Measurements from ENCODE around the gene PEF1.
A peak's percentile ranks its signal among the peaks of the same experiment; 100 is the strongest.
"Not testable (repeated sequence)": the region's sequence is repeated elsewhere in the genome, so short reads cannot be mapped to it uniquely, and the experiment has no call there.

Gene PEF1

DNA sequence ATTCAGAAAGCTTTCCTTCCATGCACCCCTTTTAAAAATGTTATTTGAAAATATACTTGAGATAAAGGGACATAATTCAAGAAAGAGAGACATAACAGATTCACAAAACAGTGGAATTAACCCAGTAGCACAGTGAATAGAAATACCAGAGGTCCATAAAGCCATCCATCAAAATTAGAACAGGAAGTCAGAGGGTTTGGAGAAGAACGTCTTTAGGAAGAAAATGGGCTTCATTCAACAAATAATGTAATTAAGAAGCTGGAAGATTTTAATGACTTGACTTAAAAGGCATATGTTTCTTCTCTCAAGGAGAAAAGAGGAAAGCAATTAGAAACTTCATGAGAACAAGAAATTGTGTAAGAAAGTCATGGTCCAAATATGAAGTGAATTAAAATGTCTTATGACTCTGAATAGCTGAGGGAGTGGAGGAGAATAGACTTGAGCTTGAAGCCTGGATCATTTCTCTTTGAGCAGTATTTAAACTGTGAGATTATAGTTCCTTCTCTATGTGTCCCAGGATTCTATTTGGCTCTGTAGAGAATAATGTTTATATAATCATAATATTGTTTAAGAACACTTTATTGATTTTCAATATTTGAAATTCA, 35.1 kb downstream of the PEF1 start:
- DNase-seq (ENCODE audit: low read depth): no peak

DNA sequence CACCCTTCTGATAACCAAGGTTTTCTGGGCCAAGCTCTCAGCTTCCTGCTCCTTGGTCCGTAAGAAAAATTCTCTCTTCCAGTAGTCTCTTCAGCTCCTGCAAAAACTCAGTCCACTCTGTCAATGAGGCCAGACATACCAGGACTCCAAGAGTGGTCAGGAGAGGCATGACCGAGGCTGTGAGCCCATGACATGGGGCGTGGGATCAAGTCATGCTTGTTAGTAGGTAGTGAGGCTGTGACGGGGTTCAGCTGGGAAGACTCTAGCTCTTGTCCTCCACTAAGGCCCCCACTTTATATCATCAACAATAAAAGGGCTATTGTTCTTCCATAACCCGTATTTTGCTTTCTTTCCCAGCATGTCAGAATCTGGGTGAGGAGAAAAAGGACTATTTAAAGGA, 37.3 kb downstream of the PEF1 start:
- DNase-seq (ENCODE audit: low read depth): no peak

DNA sequence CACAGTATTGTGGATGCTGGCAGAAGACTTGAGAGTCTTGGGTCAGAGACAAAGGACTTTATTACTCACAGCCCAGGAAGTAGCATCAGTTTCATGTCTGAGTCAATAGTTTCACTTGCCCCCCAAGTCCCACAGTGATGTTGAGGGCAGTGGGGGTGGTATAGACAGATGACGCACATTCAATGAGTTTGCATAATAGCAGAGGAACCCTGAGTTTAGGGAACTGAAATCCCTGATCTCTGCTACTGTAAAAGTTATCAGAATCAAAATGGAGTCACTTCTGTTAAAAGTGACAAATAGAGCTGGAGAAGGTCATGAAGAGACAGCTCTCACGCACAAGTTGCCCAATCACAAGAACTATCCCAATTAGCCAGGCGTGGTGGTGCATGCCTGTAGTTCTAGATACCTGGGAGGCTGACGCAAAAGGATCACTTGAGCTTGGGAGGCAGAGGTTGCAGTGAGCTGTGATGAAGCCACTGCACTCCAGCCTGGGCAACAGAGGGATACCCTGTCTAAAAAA, 38.7 kb downstream of the PEF1 start:
- peak; percentile 88 for DNase-seq (ENCODE audit: low read depth)

DNA sequence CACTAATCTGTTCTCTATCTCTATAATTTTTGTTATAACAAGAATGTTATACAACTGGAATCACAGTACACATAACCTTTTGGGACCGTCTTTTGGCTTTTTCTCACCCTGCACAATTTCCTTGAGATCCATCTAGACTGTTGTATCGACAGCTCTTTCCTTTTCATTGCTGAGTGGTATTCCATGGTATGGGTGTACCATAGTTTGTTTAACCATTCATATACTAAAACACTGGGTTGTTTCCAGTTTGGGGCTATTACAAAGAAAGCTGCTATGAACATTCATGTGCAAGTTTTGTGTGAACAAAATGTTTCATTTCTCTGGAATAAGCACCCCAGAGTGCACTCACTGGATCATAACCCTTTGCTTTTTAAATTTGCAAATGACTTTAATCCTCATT, 42.6 kb downstream of the PEF1 start:
- DNase-seq (ENCODE audit: low read depth): no peak

DNA sequence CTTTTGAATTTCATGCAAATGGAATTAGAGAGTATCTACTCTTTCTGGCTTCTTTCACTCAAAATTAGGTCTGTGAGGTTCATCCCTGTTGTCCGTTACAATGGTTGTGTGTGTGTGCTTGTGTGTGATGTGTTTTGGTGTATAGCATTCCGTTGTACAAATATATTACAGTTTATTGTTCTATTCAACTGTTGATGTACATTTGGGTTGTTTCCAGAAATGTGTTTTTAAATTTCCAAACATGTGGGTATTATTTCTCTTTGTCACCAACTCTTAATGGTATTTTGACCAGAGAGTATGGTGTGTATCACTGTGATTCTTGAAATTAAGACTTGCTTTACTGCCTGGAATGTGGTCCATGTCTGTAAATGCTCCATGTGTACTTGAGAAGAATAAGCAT, 44.0 kb downstream of the PEF1 start:
- no peak for DNase-seq (ENCODE audit: low read depth)

DNA sequence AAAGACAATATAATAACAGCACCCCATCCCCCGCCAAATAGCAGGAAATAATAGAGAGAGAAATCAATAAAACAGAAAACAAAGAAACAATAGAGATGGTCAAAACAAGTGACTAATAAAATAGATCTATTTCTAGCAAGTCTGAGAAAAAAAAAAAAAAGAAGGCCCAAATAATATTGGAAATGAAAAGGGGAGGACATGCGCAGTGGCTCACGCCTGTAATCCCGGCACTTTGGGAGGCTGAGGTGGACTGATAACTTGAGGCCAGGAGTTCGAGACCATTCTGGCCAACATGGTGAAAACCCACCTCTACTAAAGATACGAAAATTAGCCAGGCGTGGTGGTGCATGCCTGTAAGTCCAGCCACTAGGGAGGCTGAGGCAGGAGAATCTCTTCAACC, 45.7 kb downstream of the PEF1 start:
- no peak for DNase-seq (ENCODE audit: low read depth)

DNA sequence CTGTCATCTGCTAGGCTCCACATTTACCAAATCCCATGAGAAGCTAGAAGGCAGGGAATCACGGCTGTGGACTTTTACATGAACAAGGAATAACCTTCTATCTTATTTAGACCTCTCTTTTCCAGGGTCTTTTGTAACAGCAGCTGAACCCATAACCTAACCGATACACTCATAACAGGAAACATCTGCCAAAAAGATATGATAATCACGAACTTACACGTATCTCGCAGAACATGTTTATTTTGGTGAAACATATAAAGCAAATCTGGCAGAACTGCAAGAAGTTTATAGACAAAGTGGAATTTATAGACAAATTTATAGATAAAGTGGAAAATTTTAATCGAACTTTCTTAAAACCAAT, 48.0 kb downstream of the PEF1 start:
- DNase-seq (ENCODE audit: low read depth): no peak

DNA sequence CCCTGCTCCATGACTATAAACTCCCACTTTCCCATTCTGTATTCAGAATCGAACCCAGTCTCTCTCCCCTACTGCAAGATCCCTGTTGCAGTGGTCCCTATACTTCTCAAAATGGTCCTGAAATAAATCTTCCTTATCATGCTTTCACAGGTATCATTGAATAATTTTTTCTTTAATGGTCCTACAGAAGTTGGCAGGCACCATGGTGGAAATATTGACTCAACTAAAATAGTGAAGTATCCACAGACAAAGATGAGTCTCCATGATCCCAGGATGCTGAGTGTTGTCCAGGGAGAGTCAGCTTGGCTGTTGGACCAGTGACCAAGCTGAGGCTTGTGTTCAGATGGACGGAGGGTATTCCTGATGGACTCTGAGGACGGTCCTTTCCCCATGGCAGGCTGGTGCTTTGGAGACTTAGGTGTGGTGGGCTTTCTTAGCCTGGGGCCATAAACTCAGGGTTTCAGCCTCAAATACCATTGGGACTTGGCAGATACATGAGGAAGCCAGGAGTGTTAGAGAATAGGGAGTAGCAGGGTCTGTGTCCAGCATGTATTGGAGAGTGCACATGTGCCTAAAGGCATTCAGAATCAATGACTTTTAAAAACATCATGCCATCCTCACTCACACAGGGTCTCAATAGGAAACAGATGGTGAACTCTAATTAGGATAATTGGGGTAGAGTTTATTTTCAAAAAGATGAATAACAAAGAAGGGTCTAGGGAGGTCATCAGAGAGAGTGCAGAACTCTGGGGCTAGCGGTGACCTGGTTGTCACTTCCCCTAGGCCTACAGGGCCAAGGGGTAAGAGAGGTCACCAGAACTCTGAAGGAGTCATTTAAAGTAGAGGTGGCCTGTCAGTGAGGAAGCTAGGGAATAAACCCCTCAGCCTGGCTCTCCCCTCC, 48.6 kb downstream of the PEF1 start:
- no peak for DNase-seq (ENCODE audit: low read depth)

DNA sequence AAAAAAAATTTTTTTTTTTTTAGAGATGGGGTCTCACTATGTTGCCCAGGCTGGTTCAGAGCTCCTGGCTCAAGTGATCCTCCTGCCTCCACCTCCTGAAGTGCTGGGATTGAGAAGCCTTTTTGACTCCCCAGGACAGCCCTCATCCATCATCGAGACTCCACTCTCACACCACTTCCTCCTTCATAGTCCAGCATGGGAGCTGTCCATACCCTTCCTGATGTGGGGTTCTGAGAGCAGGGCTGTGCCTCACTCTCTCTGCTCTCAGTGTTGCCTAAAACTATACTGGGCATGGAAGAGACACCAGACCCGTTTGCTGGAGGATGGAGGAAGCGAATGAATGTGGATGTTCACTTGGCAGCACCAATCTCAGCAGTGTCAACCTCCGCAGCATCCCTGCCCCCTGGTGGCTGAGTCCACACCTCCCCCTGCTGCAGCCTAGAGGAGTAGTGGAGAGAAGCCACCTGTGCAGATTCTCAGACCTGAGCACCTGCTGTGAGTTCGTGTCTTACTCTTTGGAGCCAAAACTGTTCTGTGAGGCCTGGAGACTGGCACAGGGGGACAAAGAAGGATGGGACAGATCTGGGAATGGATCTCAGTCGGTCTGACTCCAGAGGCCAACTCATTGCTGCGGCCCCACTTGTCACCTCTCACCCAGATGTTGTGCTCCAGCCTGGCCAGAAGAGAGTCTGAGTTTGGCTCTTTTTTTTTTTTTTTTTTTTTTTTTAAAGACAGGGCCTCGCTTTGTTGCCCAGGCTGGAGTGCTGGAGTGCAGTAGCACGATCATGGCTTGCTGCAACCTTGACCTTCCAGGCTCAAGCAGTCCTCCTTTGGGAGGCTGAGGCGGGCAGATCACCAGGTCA, 50.7 kb downstream of the PEF1 start:
- no peak for DNase-seq (ENCODE audit: low read depth)

DNA sequence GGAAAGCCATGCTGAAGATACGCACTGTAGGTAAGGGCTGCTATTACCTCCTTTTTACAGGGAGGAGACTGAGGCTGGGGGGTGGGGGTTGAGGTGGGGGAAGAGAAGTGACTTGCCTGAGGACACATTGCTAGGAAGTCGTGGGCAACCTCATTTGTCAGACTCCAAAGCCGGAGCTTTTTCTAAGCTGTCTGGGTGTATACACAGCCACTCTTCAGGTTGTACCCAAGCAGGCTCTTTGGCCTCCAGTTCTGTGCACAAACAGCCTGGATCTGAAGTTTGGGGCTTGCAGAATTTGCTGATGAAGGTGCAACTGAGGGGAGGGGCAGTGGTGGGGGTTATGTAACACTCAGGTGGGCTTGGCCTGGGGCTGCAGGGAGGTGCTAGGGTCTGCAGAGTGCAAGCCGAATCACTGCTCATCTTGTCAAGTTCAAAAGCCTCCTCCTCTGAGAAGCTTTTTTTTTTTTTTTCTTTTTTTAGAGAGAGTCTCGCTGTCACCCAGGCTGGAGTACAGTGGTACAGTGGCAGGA, 51.5 kb downstream of the PEF1 start:
- DNase-seq (ENCODE audit: low read depth): no peak

DNA sequence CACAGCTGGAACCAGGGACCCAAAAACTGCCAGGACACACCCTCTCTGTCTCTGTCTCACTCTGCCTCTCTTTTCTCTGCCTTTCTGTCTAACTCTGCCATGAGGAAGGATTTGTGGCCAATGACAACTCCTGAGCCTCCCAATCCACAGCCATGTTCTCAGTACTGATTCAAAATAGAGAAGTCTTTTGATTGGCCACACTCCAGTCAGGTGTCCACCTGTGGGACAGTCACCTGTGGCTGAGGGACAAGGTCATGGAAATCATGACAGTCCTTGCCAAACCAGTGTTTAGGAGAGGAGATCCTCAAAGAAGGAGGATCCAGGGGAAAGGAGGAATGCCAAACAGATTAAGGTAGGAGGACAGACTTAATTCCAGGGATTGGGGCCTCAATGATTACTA, 52.5 kb downstream of the PEF1 start:
- DNase-seq (ENCODE audit: low read depth): no peak

DNA sequence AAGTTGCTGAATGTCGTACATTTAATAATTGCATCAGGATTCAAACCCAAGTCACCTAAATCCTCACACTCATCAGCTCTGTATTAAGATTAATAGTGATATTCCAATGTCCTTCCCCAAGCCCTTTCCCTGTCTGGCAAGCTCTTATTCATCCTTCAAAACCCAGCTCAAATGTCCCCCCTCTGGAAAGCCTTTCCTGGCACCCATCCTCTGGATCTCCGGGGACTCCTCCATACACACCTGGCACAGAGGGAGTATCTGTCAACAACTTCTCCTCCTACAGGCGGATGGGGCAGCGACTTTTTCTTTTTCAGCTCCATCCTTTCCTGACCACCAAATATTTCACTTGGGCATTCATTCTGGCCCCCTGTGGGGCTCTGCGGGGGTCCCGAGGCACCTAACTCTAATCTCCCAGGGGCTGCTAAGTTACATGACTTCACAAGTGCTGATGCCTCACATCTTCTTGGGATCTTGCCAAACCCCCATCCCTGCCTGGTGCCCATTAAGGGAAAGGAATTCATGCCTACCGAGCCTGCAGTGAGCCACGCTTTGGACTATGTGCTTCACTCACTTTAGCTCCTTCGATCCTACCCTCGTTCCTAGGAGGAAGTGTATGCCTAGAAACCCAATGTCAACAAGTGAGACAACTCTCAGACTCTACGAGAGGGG, 53.1 kb downstream of the PEF1 start:
- no peak for DNase-seq (ENCODE audit: low read depth)

DNA sequence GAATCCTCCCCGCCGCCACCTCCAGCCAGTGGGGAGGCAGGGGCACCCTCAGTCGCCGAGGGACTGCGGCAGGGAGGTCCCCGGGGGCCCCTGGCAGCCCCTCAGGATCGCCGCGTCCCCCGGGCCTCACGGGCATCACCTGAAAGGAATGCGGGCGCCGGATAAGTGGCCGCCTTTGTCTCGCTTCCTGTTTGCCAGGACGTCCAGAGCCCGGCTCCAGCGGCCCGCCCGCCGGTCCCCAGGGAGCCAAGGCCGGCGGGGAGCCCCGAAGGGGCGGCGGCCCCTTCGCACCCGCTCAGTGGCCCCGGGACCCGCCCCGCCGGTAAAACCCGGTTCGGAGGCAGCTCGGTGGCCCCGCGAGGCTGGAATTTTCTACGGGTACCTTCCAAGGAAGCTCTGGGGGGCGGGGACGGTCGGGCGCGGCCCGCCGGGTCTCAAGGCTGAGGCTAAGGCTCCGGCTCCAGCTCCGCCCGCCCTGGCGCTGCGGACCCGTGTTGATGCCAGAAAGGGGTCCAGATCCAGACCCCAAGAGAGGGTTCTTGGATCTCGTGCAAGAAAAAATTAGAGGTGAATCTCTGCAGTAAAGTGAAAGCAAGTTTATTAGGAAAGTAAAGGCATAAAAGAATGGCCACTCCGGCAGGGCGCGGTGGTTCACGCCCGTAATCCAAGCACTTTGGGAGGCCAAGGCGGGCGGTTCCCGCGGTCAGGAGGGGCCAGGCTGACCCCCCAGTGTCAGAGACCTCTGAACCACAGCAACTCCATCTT, 55.7 kb downstream of the PEF1 start:
- no peak for DNase-seq (ENCODE audit: low read depth)

DNA sequence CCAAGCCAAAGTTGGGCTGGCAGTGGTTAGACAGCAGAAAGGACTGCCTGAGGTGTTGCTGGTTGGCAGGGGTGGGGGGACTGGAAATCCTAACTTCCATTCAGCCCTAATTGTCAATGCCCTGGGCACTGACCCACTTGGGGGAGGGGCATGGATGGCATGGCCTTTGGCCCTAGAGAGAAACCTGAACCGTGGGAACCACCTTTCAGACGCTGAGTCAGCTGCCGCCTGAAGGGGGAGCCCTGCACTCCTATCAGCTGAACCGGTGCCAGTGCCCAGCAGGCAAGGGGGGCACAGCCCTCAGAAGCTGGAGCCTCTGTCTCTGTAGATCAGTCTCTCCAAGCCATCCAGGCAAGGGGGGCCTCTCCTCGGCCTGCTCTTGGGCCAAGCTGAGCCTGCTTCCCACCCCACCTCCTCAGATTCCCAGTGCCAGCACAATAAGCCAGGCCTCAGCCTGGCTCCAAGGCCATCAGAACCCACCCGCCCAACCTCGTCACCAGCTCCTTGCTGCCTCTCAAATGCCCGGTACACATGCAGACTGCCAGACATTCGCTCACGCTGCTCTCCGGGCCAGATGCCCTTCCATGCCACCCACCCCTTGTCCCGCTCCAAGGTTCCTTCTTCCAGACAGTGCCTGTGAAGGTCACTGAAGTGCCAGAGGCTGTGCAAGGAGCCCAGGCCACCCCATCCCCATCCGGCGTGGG, 56.8 kb downstream of the PEF1 start:
- no peak for DNase-seq (ENCODE audit: low read depth)

DNA sequence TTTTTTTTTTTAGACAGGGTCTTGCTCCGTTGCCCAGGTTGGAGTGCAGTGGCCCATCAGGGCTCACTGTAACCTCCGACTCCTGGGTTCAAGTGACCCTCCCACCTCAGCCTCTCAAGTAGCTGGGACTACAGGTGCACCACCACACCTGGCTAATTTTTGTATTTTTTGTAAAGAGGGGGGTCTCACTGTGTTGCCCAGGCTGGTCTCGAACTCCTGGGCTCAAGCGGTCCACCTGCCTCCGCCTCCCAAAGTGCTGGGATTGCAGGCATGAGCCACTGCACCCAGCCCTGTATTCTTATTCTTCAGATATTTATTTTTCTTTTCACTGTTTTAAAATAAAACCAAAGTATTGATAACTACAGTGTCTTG, 57.4 kb downstream of the PEF1 start:
- not testable (repeated sequence) for DNase-seq (ENCODE audit: low read depth)

DNA sequence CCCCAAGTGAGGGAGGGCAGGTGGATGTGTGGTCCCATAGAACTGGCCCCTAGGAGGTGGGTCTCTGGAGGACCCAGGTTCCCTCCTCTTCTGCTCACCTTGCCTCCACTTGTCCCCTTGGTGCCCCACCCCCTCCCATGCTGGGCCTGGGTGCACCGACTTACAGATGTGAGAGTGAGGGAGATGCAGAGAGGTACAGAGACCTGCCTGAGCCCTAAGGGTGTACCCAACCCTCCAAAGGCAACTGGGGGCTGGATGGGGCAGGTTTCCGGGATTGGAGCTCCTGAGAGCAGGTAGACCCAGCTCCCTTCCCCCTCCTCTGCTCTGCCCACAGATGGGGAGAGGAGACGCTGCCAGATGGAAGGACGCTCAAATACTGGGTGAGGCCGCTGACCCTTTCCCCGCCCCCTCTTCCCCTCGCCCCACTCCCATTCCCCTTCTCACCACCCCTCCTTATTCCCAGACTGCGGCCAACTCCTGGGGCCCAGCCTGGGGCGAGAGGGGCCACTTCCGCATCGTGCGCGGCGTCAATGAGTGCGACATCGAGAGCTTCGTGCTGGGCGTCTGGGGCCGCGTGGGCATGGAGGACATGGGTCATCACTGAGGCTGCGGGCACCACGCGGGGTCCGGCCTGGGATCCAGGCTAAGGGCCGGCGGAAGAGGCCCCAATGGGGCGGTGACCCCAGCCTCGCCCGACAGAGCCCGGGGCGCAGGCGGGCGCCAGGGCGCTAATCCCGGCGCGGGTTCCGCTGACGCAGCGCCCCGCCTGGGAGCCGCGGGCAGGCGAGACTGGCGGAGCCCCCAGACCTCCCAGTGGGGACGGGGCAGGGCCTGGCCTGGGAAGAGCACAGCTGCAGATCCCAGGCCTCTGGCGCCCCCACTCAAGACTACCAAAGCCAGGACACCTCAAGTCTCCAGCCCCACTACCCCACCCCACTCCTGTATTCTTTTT, 58.0 kb downstream of the PEF1 start:
- no peak for DNase-seq (ENCODE audit: low read depth)

DNA sequence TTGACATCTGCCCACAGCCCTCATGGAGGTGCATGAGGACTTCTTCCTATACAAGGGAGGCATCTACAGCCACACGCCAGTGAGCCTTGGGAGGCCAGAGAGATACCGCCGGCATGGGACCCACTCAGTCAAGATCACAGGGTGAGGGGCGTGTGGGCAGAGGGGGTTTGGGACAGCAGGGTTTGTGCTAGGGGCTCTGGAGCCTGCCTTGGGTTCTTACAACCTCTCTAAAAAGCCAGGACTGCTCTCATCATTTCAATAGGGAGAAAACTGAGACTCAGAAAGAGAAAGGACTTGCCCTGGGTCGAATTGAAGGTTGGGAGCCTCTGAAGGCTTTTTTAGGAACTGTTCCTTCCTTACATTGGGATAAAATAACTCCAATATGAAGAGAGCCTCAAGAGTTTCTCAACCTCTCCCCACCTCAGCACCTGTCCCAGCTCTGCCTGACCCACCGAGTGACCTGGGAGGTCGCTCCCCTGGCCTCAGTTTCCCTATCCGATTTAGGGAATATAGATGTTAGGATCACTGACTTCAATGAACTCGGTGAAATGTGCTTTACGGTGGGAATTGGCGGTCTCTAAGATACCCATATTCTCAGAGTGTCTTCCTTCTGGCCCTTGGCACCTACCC, 58.8 kb downstream of the PEF1 start:
- DNase-seq (ENCODE audit: low read depth): no peak

DNA sequence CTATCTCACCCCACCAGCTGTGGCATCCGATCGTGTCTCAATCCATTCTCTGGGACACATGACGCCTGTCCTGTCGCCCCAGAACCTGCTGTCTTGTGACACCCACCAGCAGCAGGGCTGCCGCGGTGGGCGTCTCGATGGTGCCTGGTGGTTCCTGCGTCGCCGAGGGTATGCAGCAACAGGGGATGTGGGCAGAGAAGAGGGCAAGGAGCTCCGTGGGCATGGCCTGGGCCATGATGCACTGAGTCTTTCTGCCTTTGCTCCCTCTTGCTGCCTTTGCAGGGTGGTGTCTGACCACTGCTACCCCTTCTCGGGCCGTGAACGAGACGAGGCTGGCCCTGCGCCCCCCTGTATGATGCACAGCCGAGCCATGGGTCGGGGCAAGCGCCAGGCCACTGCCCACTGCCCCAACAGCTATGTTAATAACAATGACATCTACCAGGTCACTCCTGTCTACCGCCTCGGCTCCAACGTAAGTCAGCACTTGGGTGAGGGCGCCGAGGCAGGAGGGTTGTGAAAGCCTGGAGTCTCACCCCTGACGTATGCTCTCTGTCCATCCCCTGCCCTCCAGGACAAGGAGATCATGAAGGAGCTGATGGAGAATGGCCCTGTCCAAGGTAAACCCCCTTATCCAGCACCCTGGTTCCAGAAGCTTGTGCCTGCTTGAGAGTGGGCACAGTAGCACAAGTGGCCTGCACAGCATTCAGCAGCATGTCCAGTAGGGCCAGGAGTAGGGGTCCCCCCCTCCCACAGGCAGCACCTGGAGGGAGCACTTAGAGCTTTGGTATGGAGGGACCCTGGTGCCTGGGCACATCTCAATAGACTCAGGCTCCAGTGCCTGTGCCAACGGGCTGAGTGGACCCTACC, 59.6 kb downstream of the PEF1 start:
- DNase-seq (ENCODE audit: low read depth): no peak

Measured in stromal cell of bone marrow (primary cell).